ENCODE results near the gene GSAP. TPM values are rescaled to one million over a fixed set of nuclear protein-coding genes. Genes with fewer than 3 reads are reported as not detected.

The GSAP gene
- total and polyA plus RNA-seq, 2 experiments from 2014 or later = 1.7 to 3.0 TPM

GRCh38 chr7:77444123-77444522 is 28.0 kb upstream of the GSAP start:
- Histone ChIP-seq H3K27me3 (no peaks in the 10 kb centered on the region), H3K4me3 (no peak overlapping the region), H3K36me3 (no peaks in the 10 kb centered on the region), H3K27ac (peak overlapping the region; percentile 11), H3K4me1 (ENCODE audit: low read depth) (peaks cover 8% of the 10 kb centered on the region), H3K9me3 (ENCODE audit: low read depth) (no peaks in the 10 kb centered on the region)
- DNase-seq (ENCODE audit: low read depth in 1 of 2, low spot score in 1 of 2) = peak in 1 of 2 donors; percentile 67
- TF ChIP-seq CTCF (IDR thresholded peaks at IDR 0.05; ENCODE audit: low read depth, low read length) = no peak

GRCh38 chr7:77443042-77443441 is 26.9 kb upstream of the GSAP start:
- TF ChIP-seq CTCF (IDR thresholded peaks at IDR 0.05; ENCODE audit: low read depth, low read length) = no peak
- H3K4me1 ChIP-seq (ENCODE audit: low read depth) = peaks cover 8% of the 10 kb centered on the region
- H3K27me3 ChIP-seq = no peaks in the 10 kb centered on the region
- no peak overlapping the region for H3K27ac ChIP-seq
- no peaks in the 10 kb centered on the region for H3K36me3 ChIP-seq
- H3K4me3 ChIP-seq = no peak overlapping the region
- no peaks in the 10 kb centered on the region for H3K9me3 ChIP-seq (ENCODE audit: low read depth)
- no peak for DNase-seq (ENCODE audit: low read depth in 1 of 2, low spot score in 1 of 2)

- Histone ChIP-seq H3K36me3 (no peaks in the 10 kb centered on the region), H3K27me3 (no peaks in the 10 kb centered on the region), H3K4me3 (no peak overlapping the region), H3K4me1 (ENCODE audit: low read depth) (peaks cover 8% of the 10 kb centered on the region), H3K9me3 (ENCODE audit: low read depth) (no peaks in the 10 kb centered on the region), H3K27ac (no peak overlapping the region)
- TF ChIP-seq CTCF (IDR thresholded peaks at IDR 0.05; ENCODE audit: low read depth, low read length) = no peak
- DNase-seq (ENCODE audit: low read depth in 1 of 2, low spot score in 1 of 2) = peak in 1 of 2 donors; percentile 43
Observed at GRCh38 chr7:77442636-77443035, 26.5 kb upstream of the GSAP start.

GRCh38 chr7:77441046-77441445 is 24.9 kb upstream of the GSAP start:
- no peak for TF ChIP-seq CTCF (IDR thresholded peaks at IDR 0.05; ENCODE audit: low read depth, low read length)
- Histone ChIP-seq H3K27me3 (no peaks in the 10 kb centered on the region), H3K4me1 (ENCODE audit: low read depth) (peaks cover 8% of the 10 kb centered on the region), H3K9me3 (ENCODE audit: low read depth) (no peaks in the 10 kb centered on the region), H3K36me3 (no peaks in the 10 kb centered on the region), H3K4me3 (no peak overlapping the region), H3K27ac (no peak overlapping the region)
- no peak for DNase-seq (ENCODE audit: low read depth in 1 of 2, low spot score in 1 of 2)

- peaks cover 7% of the 10 kb centered on the region for H3K4me1 ChIP-seq (ENCODE audit: low read depth)
- no peak overlapping the region for H3K4me3 ChIP-seq
- H3K27ac ChIP-seq = no peak overlapping the region
- no peaks in the 10 kb centered on the region for H3K27me3 ChIP-seq
- DNase-seq (ENCODE audit: low read depth in 1 of 2, low spot score in 1 of 2) = peak; percentile 17 to 34
- H3K9me3 ChIP-seq (ENCODE audit: low read depth) = no peaks in the 10 kb centered on the region
- peak; percentile 26 for TF ChIP-seq CTCF (IDR thresholded peaks at IDR 0.05; ENCODE audit: low read depth, low read length)
- H3K36me3 ChIP-seq = no peaks in the 10 kb centered on the region
Observed at GRCh38 chr7:77439572-77439971, 23.4 kb upstream of the GSAP start.

- Histone ChIP-seq H3K27ac (no peak overlapping the region), H3K36me3 (no peaks in the 10 kb centered on the region), H3K4me1 (ENCODE audit: low read depth) (no peaks in the 10 kb centered on the region), H3K27me3 (no peaks in the 10 kb centered on the region), H3K9me3 (ENCODE audit: low read depth) (no peaks in the 10 kb centered on the region), H3K4me3 (no peak overlapping the region)
- DNase-seq (ENCODE audit: low read depth in 1 of 2, low spot score in 1 of 2) = no peak
- no peak for TF ChIP-seq CTCF (IDR thresholded peaks at IDR 0.05; ENCODE audit: low read depth, low read length)
Observed at GRCh38 chr7:77438131-77438530, 22.0 kb upstream of the GSAP start.
